OCI-LY7 (cell line): ENCODE measurements around the gene CATSPERE.

Experiments
- EZH2phosphoT487 ChIP-seq: fragments of 200-600 bp; sonication (generic); IDR thresholded peaks from 2 replicates; pipeline ENCODE4 v1.6.1; 2018; ENCODE audit warnings: low read depth, borderline replicate concordance, mild to moderate bottlenecking, mixed run types, antibody characterized with exemption, low read length, moderate library complexity, mixed read lengths
- TF ChIP-seq, protein P1 (sequence below): fragments of 200-600 bp; sonication (generic); conservative IDR thresholded peaks from 2 replicates; pipeline ENCODE4 v1.5.1; 2014; ENCODE audit warnings: mild to moderate bottlenecking, antibody characterized with exemption, low read length, moderate library complexity, mixed read lengths

DNA sequence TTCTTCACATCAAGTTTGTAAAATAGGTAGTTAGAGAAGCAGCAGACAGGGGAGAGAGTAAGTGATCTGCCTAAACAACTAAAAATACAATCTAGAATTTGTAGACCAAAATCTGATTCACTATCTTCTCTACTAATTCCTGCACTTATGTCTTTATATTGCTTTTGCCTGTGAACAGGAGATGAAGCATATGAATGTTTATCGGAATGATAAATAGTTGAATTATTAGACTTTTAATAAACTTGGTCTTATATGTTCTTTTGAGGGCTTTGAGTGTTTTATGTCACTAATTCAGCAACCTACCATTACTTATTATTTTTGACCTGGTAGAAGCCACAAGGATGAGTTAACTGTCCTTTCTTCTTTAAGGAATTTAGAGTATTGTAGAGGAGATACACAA is 194.1 kb downstream of the CATSPERE start:
- TF ChIP-seq, protein P1, sequence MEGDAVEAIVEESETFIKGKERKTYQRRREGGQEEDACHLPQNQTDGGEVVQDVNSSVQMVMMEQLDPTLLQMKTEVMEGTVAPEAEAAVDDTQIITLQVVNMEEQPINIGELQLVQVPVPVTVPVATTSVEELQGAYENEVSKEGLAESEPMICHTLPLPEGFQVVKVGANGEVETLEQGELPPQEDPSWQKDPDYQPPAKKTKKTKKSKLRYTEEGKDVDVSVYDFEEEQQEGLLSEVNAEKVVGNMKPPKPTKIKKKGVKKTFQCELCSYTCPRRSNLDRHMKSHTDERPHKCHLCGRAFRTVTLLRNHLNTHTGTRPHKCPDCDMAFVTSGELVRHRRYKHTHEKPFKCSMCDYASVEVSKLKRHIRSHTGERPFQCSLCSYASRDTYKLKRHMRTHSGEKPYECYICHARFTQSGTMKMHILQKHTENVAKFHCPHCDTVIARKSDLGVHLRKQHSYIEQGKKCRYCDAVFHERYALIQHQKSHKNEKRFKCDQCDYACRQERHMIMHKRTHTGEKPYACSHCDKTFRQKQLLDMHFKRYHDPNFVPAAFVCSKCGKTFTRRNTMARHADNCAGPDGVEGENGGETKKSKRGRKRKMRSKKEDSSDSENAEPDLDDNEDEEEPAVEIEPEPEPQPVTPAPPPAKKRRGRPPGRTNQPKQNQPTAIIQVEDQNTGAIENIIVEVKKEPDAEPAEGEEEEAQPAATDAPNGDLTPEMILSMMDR: no peak
- no peak for TF ChIP-seq EZH2phosphoT487
